IPS DF 19.7 (cell line): ENCODE results near the gene PLXND1.
"Not testable (repeated sequence)": the region's sequence is repeated elsewhere in the genome, so short reads cannot be mapped to it uniquely, and the experiment has no call there.

Source experiments
- DNase-seq: peaks from one replicate; pipeline ENCODE4 v3.0.0-alpha.2; 2013; ENCODE audit warnings: low read depth, low spot score

Gene PLXND1, protein sequence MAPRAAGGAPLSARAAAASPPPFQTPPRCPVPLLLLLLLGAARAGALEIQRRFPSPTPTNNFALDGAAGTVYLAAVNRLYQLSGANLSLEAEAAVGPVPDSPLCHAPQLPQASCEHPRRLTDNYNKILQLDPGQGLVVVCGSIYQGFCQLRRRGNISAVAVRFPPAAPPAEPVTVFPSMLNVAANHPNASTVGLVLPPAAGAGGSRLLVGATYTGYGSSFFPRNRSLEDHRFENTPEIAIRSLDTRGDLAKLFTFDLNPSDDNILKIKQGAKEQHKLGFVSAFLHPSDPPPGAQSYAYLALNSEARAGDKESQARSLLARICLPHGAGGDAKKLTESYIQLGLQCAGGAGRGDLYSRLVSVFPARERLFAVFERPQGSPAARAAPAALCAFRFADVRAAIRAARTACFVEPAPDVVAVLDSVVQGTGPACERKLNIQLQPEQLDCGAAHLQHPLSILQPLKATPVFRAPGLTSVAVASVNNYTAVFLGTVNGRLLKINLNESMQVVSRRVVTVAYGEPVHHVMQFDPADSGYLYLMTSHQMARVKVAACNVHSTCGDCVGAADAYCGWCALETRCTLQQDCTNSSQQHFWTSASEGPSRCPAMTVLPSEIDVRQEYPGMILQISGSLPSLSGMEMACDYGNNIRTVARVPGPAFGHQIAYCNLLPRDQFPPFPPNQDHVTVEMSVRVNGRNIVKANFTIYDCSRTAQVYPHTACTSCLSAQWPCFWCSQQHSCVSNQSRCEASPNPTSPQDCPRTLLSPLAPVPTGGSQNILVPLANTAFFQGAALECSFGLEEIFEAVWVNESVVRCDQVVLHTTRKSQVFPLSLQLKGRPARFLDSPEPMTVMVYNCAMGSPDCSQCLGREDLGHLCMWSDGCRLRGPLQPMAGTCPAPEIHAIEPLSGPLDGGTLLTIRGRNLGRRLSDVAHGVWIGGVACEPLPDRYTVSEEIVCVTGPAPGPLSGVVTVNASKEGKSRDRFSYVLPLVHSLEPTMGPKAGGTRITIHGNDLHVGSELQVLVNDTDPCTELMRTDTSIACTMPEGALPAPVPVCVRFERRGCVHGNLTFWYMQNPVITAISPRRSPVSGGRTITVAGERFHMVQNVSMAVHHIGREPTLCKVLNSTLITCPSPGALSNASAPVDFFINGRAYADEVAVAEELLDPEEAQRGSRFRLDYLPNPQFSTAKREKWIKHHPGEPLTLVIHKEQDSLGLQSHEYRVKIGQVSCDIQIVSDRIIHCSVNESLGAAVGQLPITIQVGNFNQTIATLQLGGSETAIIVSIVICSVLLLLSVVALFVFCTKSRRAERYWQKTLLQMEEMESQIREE (N-terminal part only)

DNA sequence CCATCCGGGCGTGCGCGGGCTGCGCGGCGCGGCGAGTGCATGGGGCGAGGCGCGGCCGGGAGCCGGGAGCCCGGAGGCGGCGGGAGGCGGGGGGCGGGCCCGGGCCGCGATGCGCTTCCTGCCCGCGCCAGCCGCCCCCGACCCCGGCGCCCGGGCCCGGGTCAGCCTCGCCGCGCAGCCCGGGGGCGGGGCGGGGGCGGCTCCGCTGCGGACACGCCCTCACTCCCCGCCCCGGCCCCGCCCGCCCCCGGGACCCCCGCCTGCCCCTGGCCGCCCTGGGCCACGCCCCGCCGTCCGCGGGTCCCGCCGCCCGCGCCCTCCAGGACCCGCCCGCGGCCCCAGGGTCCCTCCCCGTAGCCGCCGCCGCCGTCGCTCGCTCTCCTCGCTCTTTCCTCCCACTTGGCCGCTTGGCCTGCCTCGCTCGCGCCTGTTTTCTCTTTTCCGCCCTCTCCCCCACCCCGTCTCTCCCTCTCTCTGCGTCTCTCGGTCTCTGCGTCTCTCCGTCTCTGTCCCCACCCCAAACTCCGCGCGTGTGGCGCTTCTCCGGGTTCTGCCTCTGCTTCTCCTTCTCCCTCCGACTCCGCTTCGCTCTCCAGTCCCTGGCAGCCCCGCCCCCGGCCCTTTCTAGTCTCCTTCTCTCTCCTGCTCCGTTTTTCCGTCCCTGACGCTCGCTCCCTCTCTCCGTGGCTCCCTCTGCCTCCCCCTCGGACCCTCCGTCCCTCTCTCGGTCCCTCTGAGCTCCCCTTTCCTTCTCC is at the start of gene PLXND1:
Gene PLXND1 (minus strand): TSS at position 41 of the 755 bp plus-strand sequence. CDS start 37 bp downstream, at position 4.
- DNase-seq: no peak

- DNase-seq: no peak
These were observed 48.8 kb upstream of the PLXND1 start for GRCh38 chr3:129655291-129655700.

DNA sequence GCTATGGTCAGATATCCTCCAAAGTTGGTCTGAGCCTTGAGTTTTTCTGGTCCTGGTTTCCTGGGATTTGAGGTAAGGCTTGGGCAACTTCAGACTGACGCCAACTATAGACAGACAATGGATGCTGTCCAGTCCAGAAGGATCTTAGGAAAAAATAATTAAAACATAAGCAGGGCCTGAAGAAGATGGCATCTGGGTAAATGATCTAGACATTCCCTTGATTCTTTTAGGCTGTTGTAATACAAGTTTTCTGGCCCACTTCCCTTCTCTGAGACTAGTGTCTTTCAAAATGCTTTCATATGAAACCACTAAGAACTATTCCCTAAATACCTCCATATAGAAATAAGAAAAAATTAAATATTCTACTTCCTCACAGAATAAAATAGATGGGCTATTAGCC is 47.7 kb upstream of the PLXND1 start:
- no peak for DNase-seq

GRCh38 chr3:129653019-129653418 is 46.5 kb upstream of the PLXND1 start:
- DNase-seq: no peak

DNA sequence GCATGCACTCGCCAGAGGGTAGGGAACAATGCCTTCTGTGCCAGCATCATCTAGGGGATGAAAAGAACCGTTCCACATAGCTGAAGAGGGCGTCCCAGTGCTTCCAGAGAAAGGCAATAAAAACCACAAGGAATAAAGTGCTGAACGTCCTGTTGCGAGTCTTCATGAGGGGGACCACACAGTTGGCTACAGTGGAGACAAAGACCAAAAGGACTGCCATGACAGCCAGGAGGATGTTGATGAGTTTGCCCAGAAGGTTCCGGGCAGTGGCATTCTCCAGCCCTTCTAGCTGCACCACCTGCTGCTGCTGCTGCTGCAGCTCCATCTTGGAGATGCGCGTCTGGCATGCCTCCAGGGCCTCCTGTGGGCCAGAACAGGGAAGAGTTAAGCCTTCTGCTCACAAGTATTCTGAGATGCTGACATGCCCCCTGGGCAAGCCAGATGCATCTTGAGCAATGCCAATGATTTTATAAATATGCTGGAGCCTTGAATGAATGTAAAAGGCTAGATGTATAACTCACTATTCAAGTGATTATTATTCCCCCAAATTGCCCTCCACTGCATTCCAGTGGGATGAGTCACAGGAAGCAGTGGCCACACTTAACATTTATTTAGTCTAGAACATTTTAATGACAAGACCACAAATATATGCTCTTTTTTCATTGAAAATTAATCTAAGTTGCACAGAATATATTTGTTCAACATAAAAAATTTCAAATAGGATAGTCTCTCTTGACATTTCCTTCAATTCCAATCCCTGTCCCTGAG is 45.1 kb upstream of the PLXND1 start:
- DNase-seq: no peak

DNA sequence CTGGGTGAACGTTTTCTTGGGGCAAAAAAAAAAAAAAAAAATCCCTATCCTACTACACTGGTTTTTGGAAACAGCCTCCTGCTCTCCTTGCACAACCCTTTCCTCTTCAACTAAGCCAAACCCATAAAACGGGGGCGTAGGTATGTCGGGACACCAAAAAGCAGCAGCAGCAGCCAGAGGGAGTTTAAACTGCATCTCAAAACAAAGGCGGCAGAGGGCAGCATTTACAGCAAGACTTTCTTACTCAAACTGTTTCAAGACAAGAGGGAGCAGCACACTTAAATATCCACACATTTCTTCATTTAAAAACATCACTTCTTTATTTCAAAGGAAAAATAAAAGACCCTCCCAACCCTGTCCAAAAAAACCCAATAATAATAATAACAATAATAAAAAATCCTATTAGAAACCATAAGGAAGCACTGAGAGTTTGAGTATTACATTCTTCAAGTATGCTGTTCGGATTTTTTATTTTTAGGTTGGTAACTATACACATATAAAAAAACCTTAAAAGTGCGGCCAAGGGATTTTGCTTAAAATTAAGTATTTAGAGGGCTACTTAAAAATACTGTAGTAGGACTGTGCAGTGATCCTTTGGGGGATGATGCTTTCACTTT is 43.9 kb upstream of the PLXND1 start:
- DNase-seq: no peak

GRCh38 chr3:129648391-129648790 is 41.9 kb upstream of the PLXND1 start:
- no peak for DNase-seq

- DNase-seq: no peak
These were observed 38.8 kb upstream of the PLXND1 start for GRCh38 chr3:129645286-129645685.

GRCh38 chr3:129644836-129645235 is 38.4 kb upstream of the PLXND1 start:
- no peak for DNase-seq

DNA sequence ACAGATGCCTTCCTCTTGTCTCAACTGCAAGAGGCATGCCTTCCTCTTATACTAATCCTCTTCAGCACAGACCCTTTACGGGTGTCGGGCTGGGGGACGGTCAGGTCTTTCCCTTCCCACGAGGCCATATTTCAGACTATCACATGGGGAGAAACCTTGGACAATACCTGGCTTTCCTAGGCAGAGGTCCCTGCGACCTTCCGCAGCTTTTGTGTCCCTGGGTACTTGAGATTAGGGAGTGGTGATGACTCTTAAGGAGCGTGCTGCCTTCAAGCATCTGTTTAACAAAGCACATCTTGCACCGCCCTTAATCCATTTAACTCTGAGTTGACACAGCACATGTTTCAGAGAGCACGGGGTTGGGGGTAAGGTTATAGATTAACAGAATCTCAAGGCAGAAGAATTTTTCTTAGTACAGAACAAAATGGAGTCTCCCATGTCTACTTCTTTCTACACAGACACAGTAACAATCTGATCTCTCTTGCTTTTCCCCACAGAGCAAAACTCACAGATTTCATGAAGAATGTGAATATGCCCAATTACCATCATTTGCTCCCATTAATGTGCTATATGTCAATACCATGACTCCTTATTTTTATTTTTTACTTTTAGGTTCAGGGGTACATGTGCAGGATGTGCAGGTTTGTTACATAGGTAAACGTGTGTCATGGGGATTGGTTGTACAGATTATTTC is 35.2 kb upstream of the PLXND1 start:
- not testable (repeated sequence) for DNase-seq

- not testable (repeated sequence) for DNase-seq
These were observed 34.5 kb upstream of the PLXND1 start for GRCh38 chr3:129640985-129641384.

DNA sequence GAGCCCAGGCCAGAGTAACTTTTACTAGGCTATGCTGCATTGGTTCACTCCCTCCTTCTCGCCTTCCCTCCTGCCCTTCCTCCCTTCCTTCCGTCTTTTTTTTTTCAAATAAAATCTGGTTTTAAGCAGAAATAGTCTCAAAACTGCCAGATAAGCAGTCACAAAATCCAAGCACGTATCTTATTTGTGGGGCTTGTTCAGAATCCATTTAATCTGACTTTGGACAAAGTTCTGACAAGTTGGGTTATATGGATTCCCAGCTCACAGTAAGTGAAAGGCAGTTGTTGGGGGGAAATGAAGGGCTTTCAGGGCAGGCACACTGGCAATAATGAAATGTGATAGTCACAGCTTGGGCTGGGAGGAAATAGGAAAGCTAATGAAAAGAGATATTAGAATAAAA is 32.0 kb upstream of the PLXND1 start:
- DNase-seq: no peak

DNA sequence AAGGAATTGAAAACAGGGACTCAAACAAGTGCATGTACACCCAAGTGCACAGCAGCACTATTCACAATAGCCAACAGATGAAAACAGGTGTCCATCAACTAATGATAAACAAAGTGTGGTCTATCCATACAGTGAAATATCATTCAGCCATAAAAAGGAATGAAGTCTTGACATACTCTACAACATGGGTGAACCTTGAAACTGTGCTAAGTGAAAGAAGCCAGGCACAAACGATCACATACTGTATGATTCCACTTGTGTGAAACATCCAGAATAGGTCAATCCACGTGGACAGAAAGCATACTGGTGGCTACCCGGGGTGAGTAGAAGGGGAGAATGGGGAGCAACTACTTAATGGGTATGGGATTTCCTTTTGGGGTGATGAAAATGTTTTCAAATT is 29.6 kb upstream of the PLXND1 start:
- no peak for DNase-seq

DNA sequence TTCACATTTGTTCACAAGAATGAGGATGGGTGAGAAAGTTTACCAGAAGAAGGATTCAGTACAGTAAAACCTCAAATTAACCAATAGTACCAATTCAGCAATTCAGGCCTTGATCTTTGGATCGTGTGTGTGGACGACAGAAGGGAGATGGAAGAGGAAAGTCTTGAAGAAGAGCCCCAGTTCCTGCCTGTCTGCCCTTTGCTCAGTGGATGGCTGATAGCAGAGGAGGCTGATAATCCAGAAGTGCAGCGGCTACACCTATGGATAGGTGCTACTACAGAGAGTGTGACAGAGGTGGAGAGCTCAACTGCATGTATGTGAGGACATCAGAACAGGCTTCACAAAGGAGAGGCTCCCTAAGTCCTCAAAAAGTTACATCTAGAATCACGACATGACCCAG is 29.2 kb upstream of the PLXND1 start:
- no peak for DNase-seq

DNA sequence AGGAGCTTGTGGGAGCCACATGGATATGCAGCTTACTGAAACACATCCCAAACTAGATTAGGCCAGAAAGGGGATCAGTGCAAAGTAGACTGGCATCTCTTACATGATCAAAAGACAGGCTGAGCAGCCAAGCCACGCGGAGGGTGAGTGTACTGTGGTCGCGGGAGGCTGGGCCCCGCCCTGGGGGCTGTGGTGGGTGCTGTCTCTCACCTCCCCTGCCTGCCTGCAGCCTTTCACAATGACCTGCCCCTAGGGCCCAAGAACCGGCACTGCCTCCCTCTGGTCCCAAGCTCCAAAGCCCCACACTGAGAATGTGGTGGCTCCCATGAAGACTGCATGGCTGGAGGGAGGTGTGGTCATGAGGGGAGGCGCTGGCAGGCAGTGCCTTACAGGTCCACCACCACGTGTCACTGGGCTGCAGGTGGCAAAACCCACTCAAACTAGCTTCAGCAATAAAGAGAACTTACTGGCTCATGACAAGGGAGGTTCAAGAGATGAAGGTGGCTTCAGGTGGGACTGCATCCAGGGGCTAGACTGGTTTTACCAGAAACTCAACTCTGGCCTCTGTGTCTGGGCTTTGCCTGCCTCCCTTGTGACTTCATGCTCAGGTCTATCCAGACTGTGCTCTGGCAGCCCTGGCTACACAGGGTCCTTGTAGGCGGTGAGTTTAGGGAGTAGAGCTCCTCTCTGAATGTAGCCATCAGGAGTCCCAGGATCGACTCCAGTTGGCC is 27.4 kb upstream of the PLXND1 start:
- DNase-seq: no peak

GRCh38 chr3:129632977-129633376 is 26.5 kb upstream of the PLXND1 start:
- DNase-seq: no peak

- DNase-seq: no peak
These were observed 26.1 kb upstream of the PLXND1 start for GRCh38 chr3:129632556-129632955.

- DNase-seq: no peak
These were observed 25.6 kb upstream of the PLXND1 start for GRCh38 chr3:129632056-129632455.
